ENCODE data around the gene AMFR.

AMFR gene

GRCh38 chr16:56424791-56425438 lies 430 bp downstream of the AMFR start:
- DNase-seq (ENCODE audit: low read depth, low spot score): no peak
- peak overlapping the region; percentile 61 for H3K27ac ChIP-seq

GRCh38 chr16:56424404-56424764 lies 961 bp downstream of the AMFR start:
- DNase-seq (ENCODE audit: low read depth, low spot score): no peak
- peak overlapping the region; percentile 61 for H3K27ac ChIP-seq

- no peak for DNase-seq (ENCODE audit: low read depth, low spot score)
- peak overlapping the region; percentile 61 for H3K27ac ChIP-seq
Measured at GRCh38 chr16:56423584-56424403, 1.6 kb downstream of the AMFR start.

DNA sequence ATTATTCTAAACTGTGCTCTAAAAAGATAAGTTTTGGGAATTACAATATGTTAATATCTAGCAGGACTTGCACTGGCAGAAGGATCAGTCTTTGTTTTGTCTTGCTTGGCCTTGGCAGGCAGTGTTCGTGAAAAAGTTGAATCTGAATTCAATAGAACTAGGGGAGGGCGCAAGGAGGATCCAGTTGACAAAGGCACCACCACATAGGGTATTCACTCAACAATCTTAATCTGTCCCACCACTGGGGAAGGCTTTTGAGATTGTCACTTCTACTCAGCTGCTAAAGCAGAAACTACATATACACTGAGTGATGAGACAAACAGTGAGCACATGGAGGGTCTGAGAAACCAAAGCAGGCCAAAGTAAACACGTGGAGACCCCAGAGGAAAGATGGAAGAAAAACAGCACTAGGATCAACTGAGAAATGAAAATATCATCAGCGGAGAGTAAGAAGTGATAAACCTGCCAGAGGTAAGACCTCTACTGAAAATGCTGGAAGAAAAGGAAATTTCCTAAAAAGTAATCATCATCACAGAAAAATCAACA lies 2.4 kb downstream of the AMFR start:
- no peak for DNase-seq (ENCODE audit: low read depth, low spot score)
- H3K27ac ChIP-seq: no peak overlapping the region

DNA sequence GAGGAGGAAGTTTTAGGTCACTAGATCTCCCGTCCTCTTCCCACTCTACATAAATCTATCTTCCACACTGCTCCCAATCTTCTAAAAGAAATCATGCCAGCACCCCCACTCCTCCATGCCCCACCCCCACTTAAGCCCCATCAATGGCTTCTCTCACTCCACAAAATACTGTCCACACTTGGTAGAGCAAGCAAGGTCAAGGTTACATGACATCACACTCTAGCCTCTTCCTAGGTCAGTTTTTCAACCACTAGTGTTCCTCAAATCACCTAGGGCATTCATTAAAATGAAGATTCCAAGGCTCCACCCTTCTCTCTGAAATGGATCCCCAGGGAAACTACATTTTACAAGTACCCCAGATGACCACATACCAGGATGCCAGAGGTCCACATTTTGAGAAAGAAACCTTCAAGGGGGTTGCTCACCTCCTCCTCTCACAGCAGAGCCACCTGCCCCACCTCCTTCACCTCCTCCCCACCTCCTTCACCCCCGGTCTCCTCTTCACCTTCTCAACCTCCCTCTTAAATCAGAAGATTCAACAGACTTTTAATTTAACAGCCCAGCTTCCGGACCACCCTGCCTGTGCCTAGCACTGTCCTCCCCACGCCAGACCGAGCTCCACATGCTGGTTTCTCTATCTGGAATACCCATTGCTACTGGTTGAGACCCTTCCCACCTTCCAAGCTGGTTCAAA lies 3.2 kb downstream of the AMFR start:
- DNase-seq (ENCODE audit: low read depth, low spot score): no peak
- H3K27ac ChIP-seq: no peak overlapping the region

DNA sequence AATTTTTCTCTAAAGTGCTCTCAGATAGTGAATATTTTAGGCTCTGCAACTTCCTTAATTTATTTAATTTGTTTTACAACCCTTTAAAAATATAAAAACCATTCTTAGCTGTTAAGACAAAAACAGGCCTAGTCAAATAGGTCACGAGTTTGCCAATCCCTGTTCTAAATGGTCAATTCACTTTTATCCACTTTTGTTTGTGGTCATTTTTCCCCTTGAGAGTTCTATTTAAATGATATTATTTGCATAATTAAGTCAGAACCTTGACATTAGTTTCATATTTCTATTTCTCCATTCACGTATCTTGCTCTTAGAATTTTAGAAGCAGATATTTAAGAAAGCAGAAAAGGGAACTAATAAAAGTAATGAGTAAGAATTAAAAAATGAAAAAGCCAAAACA lies 4.0 kb downstream of the AMFR start:
- H3K27ac ChIP-seq: no peak overlapping the region
- no peak for DNase-seq (ENCODE audit: low read depth, low spot score)

- no peak for DNase-seq (ENCODE audit: low read depth, low spot score)
- H3K27ac ChIP-seq: peak overlapping the region; percentile 48
Measured at GRCh38 chr16:56420613-56421012, 4.7 kb downstream of the AMFR start.

GRCh38 chr16:56419740-56420548 lies 5.4 kb downstream of the AMFR start:
- peak overlapping the region; percentile 48 for H3K27ac ChIP-seq
- DNase-seq (ENCODE audit: low read depth, low spot score): no peak

GRCh38 chr16:56417138-56417537 lies 8.2 kb downstream of the AMFR start:
- no peak overlapping the region for H3K27ac ChIP-seq
- no peak for DNase-seq (ENCODE audit: low read depth, low spot score)

DNA sequence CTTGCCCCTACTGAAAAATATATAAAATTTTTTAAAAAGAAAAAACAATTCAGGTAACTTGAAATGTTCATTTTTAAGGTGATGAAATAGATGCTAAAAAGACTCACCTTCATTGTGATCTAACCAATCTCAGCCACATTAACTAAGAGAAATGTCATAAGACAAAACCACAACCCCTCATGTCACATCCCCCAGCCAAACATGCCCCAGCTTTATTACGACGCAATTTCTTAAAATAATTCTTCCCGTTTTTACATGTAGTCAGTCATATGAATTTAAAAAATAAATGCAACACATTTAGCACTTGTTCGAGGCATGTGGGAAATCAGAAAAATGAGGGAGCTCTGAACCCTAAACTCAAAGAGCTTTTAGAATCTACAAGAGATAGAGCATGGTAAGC lies 9.5 kb downstream of the AMFR start:
- no peak for DNase-seq (ENCODE audit: low read depth, low spot score)
- no peak overlapping the region for H3K27ac ChIP-seq

GRCh38 chr16:56414366-56414765 lies 11.0 kb downstream of the AMFR start:
- no peak overlapping the region for H3K27ac ChIP-seq
- DNase-seq (ENCODE audit: low read depth, low spot score): no peak

DNA sequence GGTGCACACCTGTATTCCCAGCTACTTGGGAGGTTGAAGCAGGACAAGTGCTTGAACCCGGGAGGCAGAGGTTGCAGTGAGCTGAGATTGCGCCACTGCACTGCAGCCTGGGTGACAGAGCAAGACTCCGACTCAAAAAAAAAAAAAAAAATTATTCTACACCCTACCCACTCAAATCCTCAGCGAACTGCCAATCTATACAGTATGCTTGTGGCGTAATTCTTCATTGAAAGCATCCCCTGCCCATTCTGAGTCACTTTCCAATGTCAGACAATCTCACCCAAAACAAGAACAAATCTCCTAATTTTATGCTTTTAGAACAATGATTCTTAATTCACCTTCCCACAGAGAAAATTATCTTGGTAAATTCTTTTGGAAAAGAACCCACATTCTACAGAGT lies 12.0 kb downstream of the AMFR start:
- H3K27ac ChIP-seq: no peak overlapping the region
- DNase-seq (ENCODE audit: low read depth, low spot score): no peak

DNA sequence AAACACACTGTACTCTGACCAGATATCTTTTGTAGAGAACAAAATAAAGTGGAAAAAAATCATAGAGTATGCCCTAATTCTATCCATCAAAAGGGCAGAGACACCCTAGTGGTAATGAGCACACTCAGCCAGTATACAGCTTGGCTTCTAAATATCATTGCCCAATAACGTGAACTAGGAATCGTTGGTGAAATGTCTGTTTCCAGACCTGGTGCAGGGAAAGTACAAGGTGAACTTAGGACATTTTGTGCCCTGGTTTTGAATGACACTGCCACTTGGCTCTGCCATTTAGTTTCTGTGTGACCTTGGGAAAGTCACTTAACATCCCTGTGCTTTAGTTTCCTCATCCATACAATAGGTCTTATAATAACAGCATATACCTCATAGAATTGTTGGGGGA lies 13.7 kb downstream of the AMFR start:
- no peak overlapping the region for H3K27ac ChIP-seq
- DNase-seq (ENCODE audit: low read depth, low spot score): no peak

DNA sequence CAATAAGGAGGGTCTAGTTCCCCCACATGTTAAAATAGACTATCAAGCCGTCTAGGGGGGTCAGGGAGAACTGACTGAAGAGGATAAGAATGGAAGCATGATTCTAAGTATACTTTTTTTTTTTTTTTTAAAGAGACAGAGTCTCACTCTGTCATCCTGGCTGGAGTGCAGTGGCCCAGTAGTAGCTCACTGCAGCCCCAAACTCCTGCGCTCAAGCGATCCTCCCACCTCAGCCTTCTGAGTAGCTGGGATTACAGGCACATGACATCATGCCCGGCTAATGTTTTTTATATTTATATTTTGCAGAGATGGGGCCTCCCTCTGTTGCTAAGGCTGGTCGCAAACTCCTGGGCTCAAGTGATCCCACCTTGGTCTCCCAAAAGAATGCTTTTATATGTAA lies 14.2 kb downstream of the AMFR start:
- no peak for DNase-seq (ENCODE audit: low read depth, low spot score)

DNA sequence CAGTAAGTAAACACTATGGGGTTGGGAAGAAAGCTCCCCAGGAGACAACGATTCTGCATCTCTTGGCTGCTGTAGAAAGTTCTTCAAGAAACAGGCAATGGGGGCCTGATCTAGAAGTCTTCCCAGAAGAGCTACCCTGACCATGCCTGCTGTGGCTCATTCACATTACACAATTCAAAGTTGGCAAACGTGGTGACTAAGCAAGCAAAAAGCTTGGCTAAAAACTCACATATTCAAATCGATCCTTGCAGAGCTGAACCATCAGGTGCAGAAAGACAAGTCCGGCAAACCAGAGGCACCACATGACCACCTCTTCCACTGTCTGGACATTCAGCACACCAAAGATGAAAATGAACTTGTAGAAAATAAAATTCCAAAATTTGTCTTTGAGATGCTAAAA lies 16.1 kb downstream of the AMFR start:
- peak; percentile 57 for DNase-seq (ENCODE audit: low read depth, low spot score)
- peak overlapping the region; percentile 70 for H3K27ac ChIP-seq

More for the DNA sequence above, 14.2 kb downstream of the AMFR start:
- H3K27ac ChIP-seq: no peak overlapping the region

DNA sequence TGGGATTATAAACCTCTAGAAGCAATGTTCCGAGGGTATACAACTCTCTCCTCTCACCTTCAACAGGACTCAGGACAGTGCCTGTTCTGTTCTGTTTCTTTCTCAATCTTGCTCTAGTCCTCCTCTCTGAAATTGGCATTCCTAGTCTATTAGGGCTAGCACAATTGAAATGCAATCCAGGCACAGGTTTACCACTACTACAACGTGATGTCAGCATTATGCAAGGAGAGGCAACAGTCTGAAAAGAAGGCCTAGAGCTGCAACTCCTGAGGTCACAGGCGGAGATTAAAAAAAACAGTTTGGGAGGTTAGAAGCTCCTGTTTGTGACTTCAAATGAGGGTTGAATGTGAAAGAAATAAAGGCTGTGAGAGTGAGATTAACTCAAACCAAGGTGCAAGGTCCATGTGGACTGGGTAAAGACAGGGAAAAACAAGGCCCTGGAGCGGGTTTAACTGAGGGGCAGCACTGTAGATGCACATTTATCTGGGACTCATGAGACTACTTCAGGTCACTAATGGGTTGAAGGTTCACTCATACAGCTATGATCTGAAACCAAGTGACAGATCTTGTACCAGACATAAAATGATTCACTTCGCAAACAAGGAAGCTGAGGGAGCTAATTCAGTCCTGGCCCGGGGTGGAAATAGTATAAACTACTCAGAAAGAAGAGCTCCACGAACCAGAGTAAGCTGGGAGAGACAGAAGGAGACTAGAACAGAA lies 16.8 kb downstream of the AMFR start:
- peak; percentile 46 for DNase-seq (ENCODE audit: low read depth, low spot score)
- peak overlapping the region; percentile 70 for H3K27ac ChIP-seq

DNA sequence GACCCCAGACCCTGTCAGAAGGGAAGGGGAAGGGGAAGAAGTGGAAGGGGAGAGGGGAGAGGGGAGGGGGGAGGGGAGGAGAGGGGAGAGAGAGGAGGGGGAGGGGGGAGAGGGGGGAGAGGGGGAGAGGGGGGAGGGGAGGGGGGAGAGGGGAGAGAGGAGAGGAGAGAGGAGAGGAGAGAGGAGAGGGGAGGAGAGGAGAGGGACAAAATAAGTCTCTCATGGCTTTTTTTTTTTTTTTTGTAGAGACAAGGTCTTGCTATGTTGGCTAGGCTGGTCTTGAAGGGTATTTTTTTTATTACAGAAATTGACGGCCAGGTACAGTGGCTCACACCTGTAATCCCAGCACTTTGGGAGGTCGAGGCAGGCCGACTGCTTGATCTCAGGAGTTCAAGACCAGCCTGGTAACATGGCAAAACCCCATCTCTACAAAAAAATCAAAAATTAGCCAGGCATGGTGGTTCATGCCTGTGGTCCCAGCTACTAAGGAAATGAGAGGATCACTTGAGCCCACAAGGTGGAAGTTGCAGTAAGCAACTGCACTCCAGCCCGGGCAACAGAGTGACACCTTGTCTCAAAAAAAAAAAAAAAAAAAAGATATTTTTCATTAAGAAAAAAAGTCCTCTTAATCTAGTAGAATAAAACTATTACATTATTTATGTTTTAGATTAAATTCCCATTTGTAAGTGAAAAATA lies 19.2 kb downstream of the AMFR start:
- DNase-seq (ENCODE audit: low read depth, low spot score): no peak
- no peak overlapping the region for H3K27ac ChIP-seq

DNA sequence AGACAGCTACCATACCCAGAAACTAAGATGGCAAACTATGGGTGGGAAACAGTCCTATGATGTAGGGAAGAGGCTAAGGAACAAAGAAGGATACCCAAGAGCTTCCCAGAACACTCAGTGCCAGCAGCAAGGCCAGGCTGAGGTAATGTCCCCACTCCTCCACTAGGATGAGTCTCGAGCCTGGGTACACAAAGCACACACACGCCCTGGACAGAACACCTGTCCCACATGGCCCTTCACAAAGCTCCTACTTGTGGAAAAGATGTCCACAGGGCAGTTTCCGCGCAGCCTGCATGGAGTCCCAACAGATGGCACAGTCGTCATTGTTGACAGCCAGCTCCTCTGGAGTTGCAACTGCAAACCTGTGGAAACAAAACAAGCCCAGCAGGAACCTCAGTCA lies 23.9 kb downstream of the AMFR start:
- DNase-seq (ENCODE audit: low read depth, low spot score): no peak
- H3K27ac ChIP-seq: no peak overlapping the region

GRCh38 chr16:56400458-56400857 lies 24.9 kb downstream of the AMFR start:
- no peak overlapping the region for H3K27ac ChIP-seq
- DNase-seq (ENCODE audit: low read depth, low spot score): no peak
